ENCODE data around the gene LAMC2. TPM values are rescaled to one million over a fixed set of nuclear protein-coding genes. Genes with fewer than 3 reads are reported as not detected.

LAMC2 gene
- total and polyA plus RNA-seq, 2 donors from 2014 or later: 4.0 to 89.0 TPM

GRCh38 chr1:183281039-183281438 lies 95.0 kb downstream of the LAMC2 start:
- no peak for FAIRE-seq
- TF ChIP-seq, protein P1, sequence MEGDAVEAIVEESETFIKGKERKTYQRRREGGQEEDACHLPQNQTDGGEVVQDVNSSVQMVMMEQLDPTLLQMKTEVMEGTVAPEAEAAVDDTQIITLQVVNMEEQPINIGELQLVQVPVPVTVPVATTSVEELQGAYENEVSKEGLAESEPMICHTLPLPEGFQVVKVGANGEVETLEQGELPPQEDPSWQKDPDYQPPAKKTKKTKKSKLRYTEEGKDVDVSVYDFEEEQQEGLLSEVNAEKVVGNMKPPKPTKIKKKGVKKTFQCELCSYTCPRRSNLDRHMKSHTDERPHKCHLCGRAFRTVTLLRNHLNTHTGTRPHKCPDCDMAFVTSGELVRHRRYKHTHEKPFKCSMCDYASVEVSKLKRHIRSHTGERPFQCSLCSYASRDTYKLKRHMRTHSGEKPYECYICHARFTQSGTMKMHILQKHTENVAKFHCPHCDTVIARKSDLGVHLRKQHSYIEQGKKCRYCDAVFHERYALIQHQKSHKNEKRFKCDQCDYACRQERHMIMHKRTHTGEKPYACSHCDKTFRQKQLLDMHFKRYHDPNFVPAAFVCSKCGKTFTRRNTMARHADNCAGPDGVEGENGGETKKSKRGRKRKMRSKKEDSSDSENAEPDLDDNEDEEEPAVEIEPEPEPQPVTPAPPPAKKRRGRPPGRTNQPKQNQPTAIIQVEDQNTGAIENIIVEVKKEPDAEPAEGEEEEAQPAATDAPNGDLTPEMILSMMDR (IDR thresholded peaks at IDR 0.05; ENCODE audit: borderline replicate concordance, extremely low read depth, insufficient read depth): no peak
- no peak overlapping the region for H3K4me3 ChIP-seq (ENCODE audit: low read length in 3 of 3)
- H3K4me1 ChIP-seq (ENCODE audit: control insufficient read depth in 2 of 3, insufficient read depth in 2 of 3, low read depth in 1 of 3, low read length in 3 of 3): peaks cover 0 to 11% (median 3%) of the 10 kb centered on the region in 3 donors
- intact Hi-C loops (cut with DNase I): no loop called here
- H3K27ac ChIP-seq (ENCODE audit: low read depth in 2 of 2, low read length in 2 of 2): no peak overlapping the region
- H3K36me3 ChIP-seq (ENCODE audit: control insufficient read depth in 2 of 3, insufficient read depth in 3 of 3, low read length in 3 of 3): no peaks in the 10 kb centered on the region
- no peaks in the 10 kb centered on the region for H3K27me3 ChIP-seq (ENCODE audit: control insufficient read depth, insufficient read depth, low read length)
- no peak overlapping the region for H3K9ac ChIP-seq (ENCODE audit: low read length in 3 of 3)
- H3K9me3 ChIP-seq (ENCODE audit: control insufficient read depth in 2 of 3, insufficient read depth in 1 of 3, low read length in 3 of 3): no peaks in the 10 kb centered on the region
- DNase-seq: no peak

DNA sequence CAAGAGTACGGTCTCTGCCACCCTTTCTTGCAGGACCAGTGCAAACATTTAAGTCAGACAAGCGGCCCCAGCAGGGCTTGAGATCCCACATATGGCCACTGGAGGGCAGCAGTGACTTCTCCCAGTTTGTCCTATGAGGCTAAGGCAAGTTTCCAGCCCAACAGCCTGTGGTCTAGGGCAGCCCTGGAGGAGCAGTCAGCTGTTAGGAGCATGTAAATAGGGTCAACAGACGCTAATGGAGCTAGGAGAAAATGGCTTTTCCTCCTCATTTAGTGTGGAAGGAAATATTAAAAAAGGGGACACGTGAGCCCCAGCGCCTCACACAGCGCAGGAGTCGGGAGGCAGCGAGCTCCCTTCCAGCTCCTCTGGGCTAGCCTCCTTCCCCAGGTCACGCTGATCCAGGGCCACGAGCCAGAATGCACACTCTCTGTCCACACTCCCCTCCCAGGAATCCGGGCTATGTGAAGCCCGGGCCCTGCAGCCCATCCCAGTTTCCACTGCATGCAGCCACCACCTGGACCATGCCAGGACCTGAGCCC lies 95.6 kb downstream of the LAMC2 start:
- intact Hi-C loops (cut with DNase I): no loop called here
- peak; percentile 78 for FAIRE-seq

DNA sequence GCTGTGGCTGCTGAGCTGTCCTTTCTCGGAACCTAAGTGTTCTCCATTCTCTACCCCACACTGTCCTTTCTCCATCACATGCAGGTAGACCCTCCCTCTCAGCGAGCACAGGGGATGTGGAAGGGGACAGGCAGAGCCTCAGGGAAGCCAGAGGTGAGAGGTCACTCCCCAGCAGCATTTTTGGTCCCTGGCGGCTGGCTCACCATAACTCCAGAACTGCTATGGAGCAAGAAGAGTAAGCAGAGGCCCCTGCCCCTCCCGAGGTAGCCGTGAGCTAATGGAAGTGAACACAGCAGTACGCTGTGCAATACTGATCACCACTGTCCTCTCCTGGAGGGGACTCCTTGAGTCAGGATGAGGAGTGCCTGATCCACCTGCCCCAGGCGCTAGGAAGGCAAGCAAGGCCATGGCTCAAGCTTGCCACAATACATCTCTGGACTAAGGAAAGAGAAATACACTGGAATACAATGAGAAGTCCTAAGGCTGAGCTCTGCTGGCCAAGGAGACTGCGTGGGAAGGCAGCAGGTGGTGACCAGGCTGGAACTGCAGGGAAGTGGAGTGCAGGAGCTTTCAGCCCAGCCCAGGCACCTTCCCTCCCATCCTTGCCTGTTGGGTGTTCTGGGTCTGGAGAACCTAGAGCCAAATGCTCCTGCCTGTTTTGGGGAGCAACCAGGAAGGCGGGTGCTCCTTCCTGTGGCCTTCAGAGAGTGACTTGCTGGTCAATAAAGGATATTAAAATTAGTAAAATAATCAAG lies 96.2 kb downstream of the LAMC2 start:
- peaks cover 0 to 10% (median 3%) of the 10 kb centered on the region in 3 donors for H3K4me1 ChIP-seq (ENCODE audit: control insufficient read depth in 2 of 3, insufficient read depth in 2 of 3, low read depth in 1 of 3, low read length in 3 of 3)
- no peaks in the 10 kb centered on the region for H3K36me3 ChIP-seq (ENCODE audit: control insufficient read depth in 2 of 3, insufficient read depth in 3 of 3, low read length in 3 of 3)
- peak overlapping the region in 1 of 2 donors; percentile 63 for H3K27ac ChIP-seq (ENCODE audit: low read depth in 2 of 2, low read length in 2 of 2)
- TF ChIP-seq, protein P1 (IDR thresholded peaks at IDR 0.05; ENCODE audit: borderline replicate concordance, extremely low read depth, insufficient read depth): no peak
- no peaks in the 10 kb centered on the region for H3K9me3 ChIP-seq (ENCODE audit: control insufficient read depth in 2 of 3, insufficient read depth in 1 of 3, low read length in 3 of 3)
- H3K4me3 ChIP-seq (ENCODE audit: low read length in 3 of 3): no peak overlapping the region
- intact Hi-C loops (cut with DNase I): no loop called here
- FAIRE-seq (no peak), DNase-seq (no peak)
- H3K27me3 ChIP-seq (ENCODE audit: control insufficient read depth, insufficient read depth, low read length): no peaks in the 10 kb centered on the region
- no peak overlapping the region for H3K9ac ChIP-seq (ENCODE audit: low read length in 3 of 3)

More for the DNA sequence above, 95.6 kb downstream of the LAMC2 start:
- peak; percentile 92 to 97 (median 95) for DNase-seq
- peak overlapping the region in 1 of 2 donors; percentile 63 for H3K27ac ChIP-seq (ENCODE audit: low read depth in 2 of 2, low read length in 2 of 2)
- no peaks in the 10 kb centered on the region for H3K36me3 ChIP-seq (ENCODE audit: control insufficient read depth in 2 of 3, insufficient read depth in 3 of 3, low read length in 3 of 3)
- TF ChIP-seq, protein P1 (IDR thresholded peaks at IDR 0.05; ENCODE audit: borderline replicate concordance, extremely low read depth, insufficient read depth): peak; percentile 93
- peaks cover 0 to 11% (median 3%) of the 10 kb centered on the region in 3 donors for H3K4me1 ChIP-seq (ENCODE audit: control insufficient read depth in 2 of 3, insufficient read depth in 2 of 3, low read depth in 1 of 3, low read length in 3 of 3)
- H3K9me3 ChIP-seq (ENCODE audit: control insufficient read depth in 2 of 3, insufficient read depth in 1 of 3, low read length in 3 of 3): no peaks in the 10 kb centered on the region
- H3K4me3 ChIP-seq (ENCODE audit: low read length in 3 of 3): peak overlapping the region in 1 of 3 donors; percentile 3
- H3K9ac ChIP-seq (ENCODE audit: low read length in 3 of 3): peak overlapping the region in 1 of 3 donors; percentile 21
- H3K27me3 ChIP-seq (ENCODE audit: control insufficient read depth, insufficient read depth, low read length): no peaks in the 10 kb centered on the region
